ENCODE results near the gene TAF1. TPM values are rescaled to one million over a fixed set of nuclear protein-coding genes. Genes with fewer than 3 reads are reported as not detected.
"Not testable (repeated sequence)": the region's sequence is repeated elsewhere in the genome, so short reads cannot be mapped to it uniquely, and the experiment has no call there.

The TAF1 gene
- total RNA-seq, 5 donors from 2014 or later (not counting 1 experiment from before 2014, with no cell fraction given) = 61.4 to 70.0 (median 63.3) TPM

DNA sequence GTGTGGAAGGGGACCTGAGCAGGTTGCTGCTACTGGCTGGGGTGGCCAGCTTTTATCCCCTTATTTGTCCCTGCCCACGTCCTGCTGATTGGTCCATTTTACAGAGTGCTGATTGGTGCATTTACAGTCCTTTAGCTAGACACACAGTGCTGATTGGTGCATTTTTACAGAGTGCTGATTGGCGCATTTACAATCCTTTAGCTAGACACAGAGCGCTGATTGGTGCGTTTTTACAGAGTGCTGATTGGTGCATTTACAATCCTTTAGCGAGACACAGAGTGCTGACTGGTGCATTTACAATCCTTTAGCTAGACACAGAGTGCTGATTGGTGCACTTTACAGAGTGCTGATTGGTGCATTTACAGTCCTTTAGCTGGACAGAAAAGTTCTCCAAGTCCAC, 135.9 kb downstream of the TAF1 start:
- H3K27ac ChIP-seq (ENCODE audit: low read length); H3K4me3 ChIP-seq (ENCODE audit: control insufficient read depth in 1 of 2, extremely low read depth in 1 of 2, low read length in 1 of 2); H3K9me3 ChIP-seq; POLR2A ChIA-PET; H3K4me1 ChIP-seq (ENCODE audit: control insufficient read depth in 1 of 2, extremely low read depth in 1 of 2, insufficient read depth in 2 of 2, low read length in 2 of 2); H3K27ac Mint-ChIP-seq; H3K9me3 Mint-ChIP-seq; CTCF ChIA-PET; H3K27me3 Mint-ChIP-seq; H3K4me1 Mint-ChIP-seq; H3K27me3 ChIP-seq (replicated peaks in 1 of 2; ENCODE audit: control insufficient read depth in 2 of 2, extremely low read depth in 1 of 2, insufficient read depth in 2 of 2, low read length in 1 of 2); H3K36me3 Mint-ChIP-seq; DNase-seq; H3K36me3 ChIP-seq (ENCODE audit: control insufficient read depth in 2 of 2, extremely low read depth in 1 of 2, insufficient read depth in 1 of 2, low read length in 1 of 2); H3K4me3 Mint-ChIP-seq; ATAC-seq (replicated peaks in 1 of 4): not testable (repeated sequence)
- WGBS (ENCODE audit: insufficient coverage) = no CpG with 5 or more reads among the region's 5 CpGs

DNA sequence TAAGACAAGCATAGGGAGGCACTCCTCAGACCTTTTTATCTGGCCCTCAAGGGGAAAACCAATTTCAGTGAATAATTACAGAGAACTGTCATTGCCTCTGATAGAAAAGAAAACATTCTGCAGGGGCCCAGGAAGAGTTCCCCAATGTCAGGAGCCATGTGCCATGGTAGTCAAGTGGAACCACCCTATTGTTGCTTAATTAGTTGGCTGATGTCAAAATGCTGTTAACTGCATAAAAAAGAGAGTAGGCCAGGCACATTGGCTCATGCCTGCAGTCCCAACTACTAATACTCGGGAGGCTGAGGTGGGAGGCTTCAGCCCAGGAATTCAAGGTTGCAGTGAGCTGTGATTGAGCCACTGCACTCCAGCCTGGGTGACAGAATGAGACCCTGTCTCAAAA, 138.2 kb downstream of the TAF1 start:
- POLR2A ChIA-PET = no interaction called here
- no peaks in the 10 kb centered on the region for H3K9me3 Mint-ChIP-seq
- Histone ChIP-seq H3K27me3 (replicated peaks in 1 of 2; ENCODE audit: control insufficient read depth in 2 of 2, extremely low read depth in 1 of 2, insufficient read depth in 2 of 2, low read length in 1 of 2) (no peaks in the 10 kb centered on the region), H3K36me3 (ENCODE audit: control insufficient read depth in 2 of 2, extremely low read depth in 1 of 2, insufficient read depth in 1 of 2, low read length in 1 of 2) (no peaks in the 10 kb centered on the region), H3K4me3 (ENCODE audit: control insufficient read depth in 1 of 2, extremely low read depth in 1 of 2, low read length in 1 of 2) (no peak overlapping the region), H3K4me1 (ENCODE audit: control insufficient read depth in 1 of 2, extremely low read depth in 1 of 2, insufficient read depth in 2 of 2, low read length in 2 of 2) (no peaks in the 10 kb centered on the region), H3K9me3 (no peaks in the 10 kb centered on the region), H3K27ac (ENCODE audit: low read length) (no peak overlapping the region)
- CTCF ChIA-PET = interaction anchor here in 1 of 2 donors (0.6 kb wide), 1 partner anchor 12 kb away, joined by 3 read pairs; no protein-coding TSS in a partner anchor
- no peaks in the 10 kb centered on the region for H3K27me3 Mint-ChIP-seq
- no peaks in the 10 kb centered on the region for H3K36me3 Mint-ChIP-seq
- no peak for DNase-seq
- no peak overlapping the region for H3K27ac Mint-ChIP-seq
- WGBS (ENCODE audit: insufficient coverage) = no CpG with 5 or more reads among the region's 1 CpG
- ATAC-seq (replicated peaks in 1 of 4) = no peak
- no peaks in the 10 kb centered on the region for H3K4me1 Mint-ChIP-seq
- no peak overlapping the region for H3K4me3 Mint-ChIP-seq

DNA sequence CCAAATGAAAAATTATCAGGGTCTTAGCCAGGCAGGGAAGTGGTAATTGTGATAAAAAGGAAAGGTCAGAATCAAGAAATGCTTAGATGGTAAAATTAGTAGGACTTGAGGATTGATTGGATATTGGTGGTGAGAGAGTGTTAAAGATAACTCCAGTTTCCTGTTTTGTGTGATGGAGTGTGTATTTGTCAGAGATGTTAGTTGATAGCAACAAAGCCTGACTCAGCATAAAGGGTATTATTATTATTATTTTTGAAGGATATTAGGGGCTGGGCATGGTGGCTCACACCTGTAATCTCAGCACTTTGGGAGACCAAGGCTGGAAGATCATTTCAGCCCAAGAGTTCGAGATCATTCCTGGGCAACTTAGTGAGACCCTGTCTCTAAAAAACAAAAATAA, 143.1 kb downstream of the TAF1 start:
- Histone ChIP-seq H3K9me3 (no peaks in the 10 kb centered on the region), H3K36me3 (ENCODE audit: control insufficient read depth in 2 of 2, extremely low read depth in 1 of 2, insufficient read depth in 1 of 2, low read length in 1 of 2) (no peaks in the 10 kb centered on the region), H3K4me3 (ENCODE audit: control insufficient read depth in 1 of 2, extremely low read depth in 1 of 2, low read length in 1 of 2) (no peak overlapping the region), H3K27ac (ENCODE audit: low read length) (no peak overlapping the region), H3K4me1 (ENCODE audit: control insufficient read depth in 1 of 2, extremely low read depth in 1 of 2, insufficient read depth in 2 of 2, low read length in 2 of 2) (no peaks in the 10 kb centered on the region), H3K27me3 (replicated peaks in 1 of 2; ENCODE audit: control insufficient read depth in 2 of 2, extremely low read depth in 1 of 2, insufficient read depth in 2 of 2, low read length in 1 of 2) (no peaks in the 10 kb centered on the region)
- Mint-ChIP-seq H3K4me1 (peaks cover 2 to 8% (median 2%) of the 10 kb centered on the region in 3 donors), H3K36me3 (no peaks in the 10 kb centered on the region), H3K27ac (no peak overlapping the region), H3K27me3 (no peaks in the 10 kb centered on the region), H3K4me3 (no peak overlapping the region), H3K9me3 (no peaks in the 10 kb centered on the region)
- ATAC-seq (replicated peaks in 1 of 4) (no peak), DNase-seq (no peak)
- no CpG with 5 or more reads among the region's 1 CpG for WGBS (ENCODE audit: insufficient coverage)
- POLR2A ChIA-PET = no interaction called here
- CTCF ChIA-PET = no interaction called here

DNA sequence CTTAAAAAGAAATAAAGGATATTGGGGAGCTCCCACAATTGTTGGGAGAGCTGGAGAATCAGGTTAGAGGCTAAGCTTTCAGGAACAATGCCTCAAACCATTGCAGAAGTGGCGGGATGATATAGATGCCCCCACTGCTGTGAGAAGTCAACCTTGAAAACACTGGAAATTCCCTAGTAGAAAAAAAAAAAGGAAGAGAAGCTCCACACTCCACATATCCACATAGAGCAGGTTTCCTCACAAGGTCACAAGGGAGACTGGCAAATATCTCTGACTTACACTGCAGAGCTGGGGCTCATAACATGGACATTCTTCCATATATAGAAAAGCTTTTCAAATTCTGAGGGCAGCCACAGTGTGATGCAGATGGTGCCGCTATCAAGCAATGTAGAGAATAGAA, 144.0 kb downstream of the TAF1 start:
- H3K36me3 ChIP-seq (ENCODE audit: control insufficient read depth in 2 of 2, extremely low read depth in 1 of 2, insufficient read depth in 1 of 2, low read length in 1 of 2) = no peaks in the 10 kb centered on the region
- H3K27ac Mint-ChIP-seq = no peak overlapping the region
- no peaks in the 10 kb centered on the region for H3K4me1 ChIP-seq (ENCODE audit: control insufficient read depth in 1 of 2, extremely low read depth in 1 of 2, insufficient read depth in 2 of 2, low read length in 2 of 2)
- H3K27me3 Mint-ChIP-seq = no peaks in the 10 kb centered on the region
- no peaks in the 10 kb centered on the region for H3K36me3 Mint-ChIP-seq
- ATAC-seq (replicated peaks in 1 of 4) (no peak), DNase-seq (no peak)
- no peak overlapping the region for H3K27ac ChIP-seq (ENCODE audit: low read length)
- no peak overlapping the region for H3K4me3 ChIP-seq (ENCODE audit: control insufficient read depth in 1 of 2, extremely low read depth in 1 of 2, low read length in 1 of 2)
- CTCF ChIA-PET = interaction anchor here in 1 of 2 donors (0.6 kb wide), 1 partner anchor 45 kb away, joined by 4 read pairs; no protein-coding TSS in a partner anchor
- H3K9me3 ChIP-seq = no peaks in the 10 kb centered on the region
- H3K27me3 ChIP-seq (replicated peaks in 1 of 2; ENCODE audit: control insufficient read depth in 2 of 2, extremely low read depth in 1 of 2, insufficient read depth in 2 of 2, low read length in 1 of 2) = no peaks in the 10 kb centered on the region
- WGBS (ENCODE audit: insufficient coverage) = no CpG with 5 or more reads among the region's 2 CpGs
- no peak overlapping the region for H3K4me3 Mint-ChIP-seq
- H3K4me1 Mint-ChIP-seq = peaks cover 7 to 13% (median 7%) of the 10 kb centered on the region in 3 donors
- POLR2A ChIA-PET = no interaction called here
- H3K9me3 Mint-ChIP-seq = no peaks in the 10 kb centered on the region

DNA sequence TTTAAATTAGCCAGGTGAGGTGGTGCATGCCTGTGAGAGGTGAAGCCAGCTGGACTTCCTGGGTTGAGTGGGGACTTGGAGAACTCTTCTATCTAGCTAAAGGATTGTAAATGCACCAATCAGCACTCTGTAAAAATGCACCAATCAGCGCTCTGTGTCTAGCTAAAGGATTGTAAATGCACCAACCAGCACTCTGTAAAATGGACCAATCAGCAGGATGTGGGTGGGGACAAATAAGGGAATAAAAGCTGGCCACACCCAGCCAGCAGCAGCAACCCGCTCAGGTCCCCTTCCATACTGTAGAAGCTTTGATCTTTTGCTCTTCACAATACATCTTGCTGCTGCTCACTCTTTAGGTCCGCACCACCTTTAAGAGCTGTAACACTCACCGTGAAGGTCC, 147.6 kb downstream of the TAF1 start:
- peaks cover 7 to 13% (median 7%) of the 10 kb centered on the region in 3 donors for H3K4me1 Mint-ChIP-seq
- not testable (repeated sequence) for H3K9me3 Mint-ChIP-seq; H3K27ac ChIP-seq (ENCODE audit: low read length); DNase-seq; H3K4me3 ChIP-seq (ENCODE audit: control insufficient read depth in 1 of 2, extremely low read depth in 1 of 2, low read length in 1 of 2); H3K27ac Mint-ChIP-seq; H3K36me3 Mint-ChIP-seq; H3K4me3 Mint-ChIP-seq; H3K27me3 Mint-ChIP-seq; ATAC-seq (replicated peaks in 1 of 4); H3K27me3 ChIP-seq (replicated peaks in 1 of 2; ENCODE audit: control insufficient read depth in 2 of 2, extremely low read depth in 1 of 2, insufficient read depth in 2 of 2, low read length in 1 of 2); H3K9me3 ChIP-seq; H3K36me3 ChIP-seq (ENCODE audit: control insufficient read depth in 2 of 2, extremely low read depth in 1 of 2, insufficient read depth in 1 of 2, low read length in 1 of 2); H3K4me1 ChIP-seq (ENCODE audit: control insufficient read depth in 1 of 2, extremely low read depth in 1 of 2, insufficient read depth in 2 of 2, low read length in 2 of 2)
- POLR2A ChIA-PET = interaction anchor here in 1 of 2 donors (0.6 kb wide), 1 partner anchor 63 kb away, joined by 3 read pairs; no protein-coding TSS in a partner anchor
- 100% methylated on average over 1 of the region's 4 CpGs for WGBS (ENCODE audit: insufficient coverage)
- CTCF ChIA-PET = interaction anchor here (0.5 to 0.6 kb wide), 2 partner anchors 9 to 37 kb away, joined by 3 to 5 read pairs; no protein-coding TSS in a partner anchor

DNA sequence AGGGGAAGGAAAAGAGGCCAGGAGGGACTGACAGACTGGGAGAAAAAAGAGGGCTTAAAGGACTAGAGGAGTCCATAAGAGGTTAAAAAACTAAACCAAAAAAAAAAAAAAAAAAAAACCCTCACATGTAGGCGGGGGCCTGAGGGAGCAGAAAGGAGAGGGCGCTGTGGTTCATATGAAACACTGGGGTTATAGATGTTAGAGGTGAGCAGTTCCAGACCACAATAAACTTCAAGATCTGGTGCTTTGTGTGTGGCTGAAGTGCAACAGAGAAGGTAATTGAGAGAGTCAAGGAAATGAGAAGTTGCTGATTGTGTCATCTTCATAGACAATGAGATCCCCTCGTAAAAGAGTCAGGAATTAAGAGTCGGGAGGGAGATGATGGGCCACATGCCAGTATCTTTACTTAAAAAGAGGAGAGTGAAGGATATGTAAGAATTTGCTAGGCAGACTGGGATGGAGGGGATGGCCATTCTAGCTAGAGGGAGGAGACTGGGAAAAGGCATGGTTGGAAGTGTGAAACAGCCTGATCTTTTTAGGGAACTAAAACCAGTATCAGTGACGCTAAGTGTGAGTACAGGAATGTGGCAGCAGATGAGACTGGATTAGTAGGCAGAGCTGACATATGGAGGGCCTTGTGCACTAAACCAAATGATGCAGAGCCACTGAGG, 148.3 kb downstream of the TAF1 start:
- Mint-ChIP-seq H3K27ac (peak overlapping the region; percentile 1 to 63), H3K4me3 (no peak overlapping the region), H3K9me3 (no peaks in the 10 kb centered on the region), H3K27me3 (no peaks in the 10 kb centered on the region), H3K36me3 (no peaks in the 10 kb centered on the region), H3K4me1 (peaks cover 7 to 13% (median 7%) of the 10 kb centered on the region in 3 donors)
- ATAC-seq (replicated peaks in 1 of 4) (peak; percentile 81 to 99 (median 86)), DNase-seq (peak in 31 of 35 experiments; percentile 11 to 67 (median 38))
- POLR2A ChIA-PET = interaction anchor here (0.6 to 1.0 kb wide), 3 partner anchors 19 to 64 kb away, joined by 3 read pairs; no protein-coding TSS in a partner anchor
- Histone ChIP-seq H3K36me3 (ENCODE audit: control insufficient read depth in 2 of 2, extremely low read depth in 1 of 2, insufficient read depth in 1 of 2, low read length in 1 of 2) (no peaks in the 10 kb centered on the region), H3K9me3 (no peaks in the 10 kb centered on the region), H3K4me1 (ENCODE audit: control insufficient read depth in 1 of 2, extremely low read depth in 1 of 2, insufficient read depth in 2 of 2, low read length in 2 of 2) (no peaks in the 10 kb centered on the region), H3K27ac (ENCODE audit: low read length) (no peak overlapping the region), H3K27me3 (replicated peaks in 1 of 2; ENCODE audit: control insufficient read depth in 2 of 2, extremely low read depth in 1 of 2, insufficient read depth in 2 of 2, low read length in 1 of 2) (no peaks in the 10 kb centered on the region), H3K4me3 (ENCODE audit: control insufficient read depth in 1 of 2, extremely low read depth in 1 of 2, low read length in 1 of 2) (no peak overlapping the region)
- CTCF ChIA-PET = interaction anchor here in 1 of 2 donors (0.9 to 1.1 kb wide), 2 partner anchors 18 to 20 kb away, joined by 3 to 4 read pairs; no protein-coding TSS in a partner anchor
- WGBS (ENCODE audit: insufficient coverage) = 100% methylated on average over 1 of the region's 5 CpGs

All from T-cell (primary cell).